Measurements from ENCODE around the gene AOC3. TPM values are rescaled to one million over a fixed set of nuclear protein-coding genes. Genes with fewer than 3 reads are reported as not detected.
A peak's percentile ranks its signal among the peaks of the same experiment; 100 is the strongest.

Gene AOC3
- total and polyA plus RNA-seq, 2 of the 13 experiments (the other 11 are each of a cell fraction or from before 2014, with no cell fraction given): 8.7 to 51.7 TPM

- no peak for TF ChIP-seq SP5 (CRISPR knock-in tag; IDR thresholded peaks at IDR 0.05; ENCODE audit: borderline replicate concordance, low read depth)
- no peak for TF ChIP-seq ZBTB2 (CRISPR knock-in tag; IDR thresholded peaks at IDR 0.05; ENCODE audit: low read depth)
- TF ChIP-seq, protein P1, sequence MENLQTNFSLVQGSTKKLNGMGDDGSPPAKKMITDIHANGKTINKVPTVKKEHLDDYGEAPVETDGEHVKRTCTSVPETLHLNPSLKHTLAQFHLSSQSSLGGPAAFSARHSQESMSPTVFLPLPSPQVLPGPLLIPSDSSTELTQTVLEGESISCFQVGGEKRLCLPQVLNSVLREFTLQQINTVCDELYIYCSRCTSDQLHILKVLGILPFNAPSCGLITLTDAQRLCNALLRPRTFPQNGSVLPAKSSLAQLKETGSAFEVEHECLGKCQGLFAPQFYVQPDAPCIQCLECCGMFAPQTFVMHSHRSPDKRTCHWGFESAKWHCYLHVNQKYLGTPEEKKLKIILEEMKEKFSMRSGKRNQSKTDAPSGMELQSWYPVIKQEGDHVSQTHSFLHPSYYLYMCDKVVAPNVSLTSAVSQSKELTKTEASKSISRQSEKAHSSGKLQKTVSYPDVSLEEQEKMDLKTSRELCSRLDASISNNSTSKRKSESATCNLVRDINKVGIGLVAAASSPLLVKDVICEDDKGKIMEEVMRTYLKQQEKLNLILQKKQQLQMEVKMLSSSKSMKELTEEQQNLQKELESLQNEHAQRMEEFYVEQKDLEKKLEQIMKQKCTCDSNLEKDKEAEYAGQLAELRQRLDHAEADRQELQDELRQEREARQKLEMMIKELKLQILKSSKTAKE (CRISPR knock-in tag; IDR thresholded peaks at IDR 0.05; ENCODE audit: borderline replicate concordance): no peak
- no peak for TF ChIP-seq FOXO4 (CRISPR knock-in tag; conservative IDR thresholded peaks at IDR 0.05)
- no peak for TF ChIP-seq ZNF564 (CRISPR knock-in tag; IDR thresholded peaks at IDR 0.05)
- TF ChIP-seq SIN3A (IDR thresholded peaks at IDR 0.05; ENCODE audit: borderline replicate concordance, low read depth, low read length): peak; percentile 47; the same call in 1 of the 2 replicates
- TF ChIP-seq, protein P2, sequence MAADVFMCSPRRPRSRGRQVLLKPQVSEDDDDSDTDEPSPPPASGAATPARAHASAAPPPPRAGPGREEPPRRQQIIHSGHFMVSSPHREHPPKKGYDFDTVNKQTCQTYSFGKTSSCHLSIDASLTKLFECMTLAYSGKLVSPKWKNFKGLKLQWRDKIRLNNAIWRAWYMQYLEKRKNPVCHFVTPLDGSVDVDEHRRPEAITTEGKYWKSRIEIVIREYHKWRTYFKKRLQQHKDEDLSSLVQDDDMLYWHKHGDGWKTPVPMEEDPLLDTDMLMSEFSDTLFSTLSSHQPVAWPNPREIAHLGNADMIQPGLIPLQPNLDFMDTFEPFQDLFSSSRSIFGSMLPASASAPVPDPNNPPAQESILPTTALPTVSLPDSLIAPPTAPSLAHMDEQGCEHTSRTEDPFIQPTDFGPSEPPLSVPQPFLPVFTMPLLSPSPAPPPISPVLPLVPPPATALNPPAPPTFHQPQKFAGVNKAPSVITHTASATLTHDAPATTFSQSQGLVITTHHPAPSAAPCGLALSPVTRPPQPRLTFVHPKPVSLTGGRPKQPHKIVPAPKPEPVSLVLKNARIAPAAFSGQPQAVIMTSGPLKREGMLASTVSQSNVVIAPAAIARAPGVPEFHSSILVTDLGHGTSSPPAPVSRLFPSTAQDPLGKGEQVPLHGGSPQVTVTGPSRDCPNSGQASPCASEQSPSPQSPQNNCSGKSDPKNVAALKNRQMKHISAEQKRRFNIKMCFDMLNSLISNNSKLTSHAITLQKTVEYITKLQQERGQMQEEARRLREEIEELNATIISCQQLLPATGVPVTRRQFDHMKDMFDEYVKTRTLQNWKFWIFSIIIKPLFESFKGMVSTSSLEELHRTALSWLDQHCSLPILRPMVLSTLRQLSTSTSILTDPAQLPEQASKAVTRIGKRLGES (CRISPR knock-in tag; IDR thresholded peaks at IDR 0.05; ENCODE audit: borderline replicate concordance): no peak
- no peak for TF ChIP-seq ZNF20 (CRISPR knock-in tag; IDR thresholded peaks at IDR 0.05)
- no peak for TF ChIP-seq ZFP1 (CRISPR knock-in tag; IDR thresholded peaks at IDR 0.05)
- TF ChIP-seq, protein P3, sequence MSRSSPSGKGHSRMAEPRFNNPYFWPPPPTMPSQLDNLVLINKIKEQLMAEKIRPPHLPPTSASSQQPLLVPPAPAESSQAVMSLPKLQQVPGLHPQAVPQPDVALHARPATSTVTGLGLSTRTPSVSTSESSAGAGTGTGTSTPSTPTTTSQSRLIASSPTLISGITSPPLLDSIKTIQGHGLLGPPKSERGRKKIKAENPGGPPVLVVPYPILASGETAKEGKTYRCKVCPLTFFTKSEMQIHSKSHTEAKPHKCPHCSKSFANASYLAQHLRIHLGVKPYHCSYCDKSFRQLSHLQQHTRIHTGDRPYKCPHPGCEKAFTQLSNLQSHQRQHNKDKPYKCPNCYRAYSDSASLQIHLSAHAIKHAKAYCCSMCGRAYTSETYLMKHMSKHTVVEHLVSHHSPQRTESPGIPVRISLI (CRISPR knock-in tag; IDR thresholded peaks at IDR 0.05; ENCODE audit: borderline replicate concordance): no peak
- no peak for TF ChIP-seq ZNF720 (CRISPR knock-in tag; IDR thresholded peaks at IDR 0.05)
- TF ChIP-seq TRIM22 (IDR thresholded peaks at IDR 0.05): no peak
- TF ChIP-seq, protein P4, sequence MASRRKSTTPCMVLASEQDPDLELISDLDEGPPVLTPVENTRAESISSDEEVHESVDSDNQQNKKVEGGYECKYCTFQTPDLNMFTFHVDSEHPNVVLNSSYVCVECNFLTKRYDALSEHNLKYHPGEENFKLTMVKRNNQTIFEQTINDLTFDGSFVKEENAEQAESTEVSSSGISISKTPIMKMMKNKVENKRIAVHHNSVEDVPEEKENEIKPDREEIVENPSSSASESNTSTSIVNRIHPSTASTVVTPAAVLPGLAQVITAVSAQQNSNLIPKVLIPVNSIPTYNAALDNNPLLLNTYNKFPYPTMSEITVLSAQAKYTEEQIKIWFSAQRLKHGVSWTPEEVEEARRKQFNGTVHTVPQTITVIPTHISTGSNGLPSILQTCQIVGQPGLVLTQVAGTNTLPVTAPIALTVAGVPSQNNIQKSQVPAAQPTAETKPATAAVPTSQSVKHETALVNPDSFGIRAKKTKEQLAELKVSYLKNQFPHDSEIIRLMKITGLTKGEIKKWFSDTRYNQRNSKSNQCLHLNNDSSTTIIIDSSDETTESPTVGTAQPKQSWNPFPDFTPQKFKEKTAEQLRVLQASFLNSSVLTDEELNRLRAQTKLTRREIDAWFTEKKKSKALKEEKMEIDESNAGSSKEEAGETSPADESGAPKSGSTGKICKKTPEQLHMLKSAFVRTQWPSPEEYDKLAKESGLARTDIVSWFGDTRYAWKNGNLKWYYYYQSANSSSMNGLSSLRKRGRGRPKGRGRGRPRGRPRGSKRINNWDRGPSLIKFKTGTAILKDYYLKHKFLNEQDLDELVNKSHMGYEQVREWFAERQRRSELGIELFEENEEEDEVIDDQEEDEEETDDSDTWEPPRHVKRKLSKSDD (CRISPR knock-in tag; IDR thresholded peaks at IDR 0.05; ENCODE audit: low read depth): no peak
- no peak for TF ChIP-seq GABPB1 (CRISPR knock-in tag; IDR thresholded peaks at IDR 0.05)
- TF ChIP-seq ZNF660 (CRISPR knock-in tag; IDR thresholded peaks at IDR 0.05; ENCODE audit: borderline replicate concordance, low read depth): no peak
Observed at GRCh38 chr17:42901535-42902229, 50.7 kb downstream of the AOC3 start (continued).

Measured in HepG2 (cell line).